ENCODE measurements around the gene RELB. TPM values are rescaled to one million over a fixed set of nuclear protein-coding genes. Genes with fewer than 3 reads are reported as not detected.

The RELB gene
- total and polyA plus RNA-seq, 12 donors, result 2.0 to 39.1 (median 12.0) TPM

DNA sequence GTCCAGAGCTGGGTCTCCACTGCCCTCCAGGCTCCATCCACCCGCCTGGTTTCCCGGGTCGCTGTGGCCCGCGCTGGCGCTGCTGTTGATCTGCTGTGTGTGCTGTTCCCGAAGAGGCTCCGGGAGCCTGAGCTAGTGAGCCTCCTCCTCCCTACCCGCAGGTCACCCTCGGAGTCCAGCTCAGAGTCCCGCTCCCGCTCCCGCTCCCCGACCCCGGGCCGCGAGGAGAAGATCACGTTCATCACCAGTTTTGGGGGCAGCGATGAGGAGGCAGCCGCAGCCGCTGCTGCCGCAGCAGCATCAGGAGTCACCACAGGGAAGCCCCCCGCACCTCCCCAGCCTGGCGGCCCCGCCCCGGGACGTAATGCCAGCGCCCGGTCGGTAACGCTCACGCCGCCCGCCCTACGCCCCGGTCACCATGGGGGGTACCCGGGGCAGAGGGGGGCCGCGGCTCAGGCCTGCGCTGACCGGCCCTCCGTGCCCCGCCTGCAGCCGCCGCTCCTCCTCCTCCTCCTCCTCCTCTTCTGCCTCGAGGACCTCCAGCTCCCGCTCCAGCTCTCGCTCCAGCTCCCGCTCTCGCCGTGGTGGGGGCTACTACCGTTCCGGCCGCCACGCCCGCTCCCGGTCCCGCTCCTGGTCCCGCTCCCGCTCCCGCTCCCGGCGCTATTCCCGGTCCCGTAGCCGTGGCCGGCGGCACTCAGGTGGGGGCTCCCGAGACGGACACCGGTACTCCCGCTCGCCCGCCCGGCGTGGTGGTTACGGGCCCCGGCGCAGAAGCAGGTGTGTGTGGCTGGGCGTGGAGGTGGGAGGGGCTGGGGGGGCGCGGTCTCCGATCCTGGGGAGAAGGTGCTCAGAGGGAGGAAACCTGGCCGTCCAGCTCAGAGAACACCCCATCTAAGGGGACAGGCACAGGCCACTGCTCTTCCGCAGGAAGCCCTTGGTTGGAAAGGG lies 62.9 kb downstream of the RELB start:
- H3K4me1 ChIP-seq (replicated peaks in 1 of 2), result no peaks in the 10 kb centered on the region
- H3K27ac ChIP-seq, result no peak overlapping the region
- no peaks in the 10 kb centered on the region for H3K27me3 ChIP-seq
- H3K36me3 ChIP-seq (replicated peaks in 1 of 2), result peaks cover 0 to 91% of the 10 kb centered on the region in 2 donors
- no peak overlapping the region for H3K4me3 ChIP-seq
- DNase-seq, result no peak
- no peaks in the 10 kb centered on the region for H3K9me3 ChIP-seq (replicated peaks in 1 of 3)
- intact Hi-C loops (cut with DNase I), result loop anchor here in 1 of 2 donors (5.0 to 10.0 kb wide), 2 partner anchors 78 to 159 kb away; partner anchors contain the start of gene APOE
- TF ChIP-seq, protein P1, sequence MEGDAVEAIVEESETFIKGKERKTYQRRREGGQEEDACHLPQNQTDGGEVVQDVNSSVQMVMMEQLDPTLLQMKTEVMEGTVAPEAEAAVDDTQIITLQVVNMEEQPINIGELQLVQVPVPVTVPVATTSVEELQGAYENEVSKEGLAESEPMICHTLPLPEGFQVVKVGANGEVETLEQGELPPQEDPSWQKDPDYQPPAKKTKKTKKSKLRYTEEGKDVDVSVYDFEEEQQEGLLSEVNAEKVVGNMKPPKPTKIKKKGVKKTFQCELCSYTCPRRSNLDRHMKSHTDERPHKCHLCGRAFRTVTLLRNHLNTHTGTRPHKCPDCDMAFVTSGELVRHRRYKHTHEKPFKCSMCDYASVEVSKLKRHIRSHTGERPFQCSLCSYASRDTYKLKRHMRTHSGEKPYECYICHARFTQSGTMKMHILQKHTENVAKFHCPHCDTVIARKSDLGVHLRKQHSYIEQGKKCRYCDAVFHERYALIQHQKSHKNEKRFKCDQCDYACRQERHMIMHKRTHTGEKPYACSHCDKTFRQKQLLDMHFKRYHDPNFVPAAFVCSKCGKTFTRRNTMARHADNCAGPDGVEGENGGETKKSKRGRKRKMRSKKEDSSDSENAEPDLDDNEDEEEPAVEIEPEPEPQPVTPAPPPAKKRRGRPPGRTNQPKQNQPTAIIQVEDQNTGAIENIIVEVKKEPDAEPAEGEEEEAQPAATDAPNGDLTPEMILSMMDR (IDR thresholded peaks at IDR 0.05), result no peak
- no peak for TF ChIP-seq POLR2A (IDR thresholded peaks at IDR 0.05)
- 93 to 95% (median 95%) methylated on average over 54 to 85 of the region's 85 CpGs for WGBS, 4 donors

DNA sequence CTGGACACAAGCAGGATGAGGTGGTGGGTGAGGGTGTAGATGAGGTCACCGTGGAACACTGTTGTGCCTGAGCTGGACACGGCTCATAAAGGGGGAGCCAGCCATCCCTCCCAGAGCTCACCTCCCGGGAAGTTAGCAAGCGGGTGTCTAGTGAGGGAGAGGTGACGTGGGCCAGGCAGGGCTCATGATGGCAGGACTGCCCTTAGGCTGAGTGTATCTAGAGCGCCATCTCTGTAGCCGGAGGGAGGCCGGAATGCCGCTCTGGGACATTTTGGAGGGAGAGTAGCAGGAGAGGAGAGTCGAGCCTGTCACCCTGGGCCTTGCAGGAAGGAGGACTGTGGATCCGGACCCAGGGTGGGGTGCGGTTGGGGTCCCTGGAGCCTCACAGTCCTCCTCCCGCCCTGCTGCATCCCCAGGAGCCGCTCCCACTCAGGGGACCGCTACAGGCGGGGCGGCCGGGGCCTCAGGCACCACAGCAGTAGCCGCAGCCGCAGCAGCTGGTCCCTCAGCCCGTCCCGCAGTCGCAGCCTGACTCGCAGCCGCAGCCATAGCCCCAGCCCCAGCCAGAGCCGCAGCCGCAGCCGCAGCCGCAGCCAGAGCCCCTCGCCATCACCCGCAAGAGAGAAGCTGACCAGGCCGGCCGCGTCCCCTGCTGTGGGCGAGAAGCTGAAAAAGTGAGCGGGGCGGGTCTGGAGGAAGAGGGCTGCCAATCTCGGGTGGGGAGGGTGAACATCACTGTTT lies 65.8 kb downstream of the RELB start:
- Histone ChIP-seq H3K9me3 (replicated peaks in 1 of 3) (no peaks in the 10 kb centered on the region), H3K4me1 (replicated peaks in 1 of 2) (no peaks in the 10 kb centered on the region), H3K27me3 (no peaks in the 10 kb centered on the region), H3K27ac (no peak overlapping the region), H3K4me3 (no peak overlapping the region), H3K36me3 (replicated peaks in 1 of 2) (peaks cover 0 to 90% of the 10 kb centered on the region in 2 donors)
- DNase-seq, result no peak
- WGBS, 4 donors, result 92 to 96% (median 95%) methylated on average over 33 to 38 of the region's 38 CpGs
- intact Hi-C loops (cut with DNase I), result loop anchor here (5.0 to 10.0 kb wide), 2 partner anchors 162 to 165 kb away; partner anchors contain the start of gene APOE (in 1 of the 2)
- TF ChIP-seq POLR2A (IDR thresholded peaks at IDR 0.05), result no peak
- TF ChIP-seq, protein P1 (IDR thresholded peaks at IDR 0.05), result no peak

DNA sequence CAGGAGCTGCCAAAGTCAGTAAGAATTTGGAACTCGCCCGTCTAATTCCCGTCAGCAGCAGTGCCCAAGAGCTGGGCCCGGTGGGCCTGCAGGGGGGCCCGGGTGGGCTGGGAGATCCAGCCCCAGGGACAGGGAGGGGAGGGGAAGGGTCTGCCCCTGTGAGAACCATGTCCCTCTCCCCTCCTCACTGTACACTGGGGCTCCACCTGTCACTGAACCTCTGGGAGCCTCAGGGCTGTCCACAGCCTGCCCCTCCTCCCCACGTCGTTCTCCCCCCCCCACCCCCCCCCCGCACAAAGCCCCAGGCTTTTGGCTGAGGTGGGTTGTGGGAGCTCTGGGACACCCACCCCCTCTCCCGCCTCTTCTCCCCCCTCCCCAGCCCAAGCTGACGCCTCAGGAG lies 66.8 kb downstream of the RELB start:
- Histone ChIP-seq H3K27me3 (no peaks in the 10 kb centered on the region), H3K9me3 (replicated peaks in 1 of 3) (no peaks in the 10 kb centered on the region), H3K4me1 (replicated peaks in 1 of 2) (no peaks in the 10 kb centered on the region), H3K4me3 (no peak overlapping the region), H3K27ac (no peak overlapping the region), H3K36me3 (replicated peaks in 1 of 2) (peaks cover 0 to 80% of the 10 kb centered on the region in 2 donors)
- 70 to 100% (median 76%) methylated on average over 3 to 10 of the region's 10 CpGs for WGBS, 4 donors
- TF ChIP-seq, protein P1 (IDR thresholded peaks at IDR 0.05), result no peak
- TF ChIP-seq POLR2A (IDR thresholded peaks at IDR 0.05), result no peak
- intact Hi-C loops (cut with DNase I), result loop anchor here (5.0 to 10.0 kb wide), 2 partner anchors 163 to 166 kb away; partner anchors contain the start of gene APOE (in 1 of the 2)
- DNase-seq, result no peak

DNA sequence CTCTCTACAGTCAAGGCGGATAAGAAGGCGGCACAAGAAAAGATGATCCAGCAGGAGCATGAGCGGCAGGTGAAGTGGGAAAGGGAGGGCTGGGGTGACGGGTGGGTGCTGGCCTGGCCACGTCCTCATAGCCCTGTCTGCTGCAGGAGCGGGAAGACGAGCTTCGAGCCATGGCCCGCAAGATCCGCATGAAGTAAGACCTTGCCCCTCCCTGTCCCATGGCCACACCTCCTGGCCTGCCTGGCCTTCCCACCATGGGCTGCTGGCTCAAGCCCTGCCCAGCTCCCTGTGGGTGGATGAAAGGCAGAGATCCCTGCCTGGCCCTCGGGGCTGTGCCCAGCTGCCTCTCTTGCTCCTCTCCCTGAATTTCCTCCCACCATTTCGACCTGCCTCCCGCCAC lies 67.8 kb downstream of the RELB start:
- Histone ChIP-seq H3K4me3 (no peak overlapping the region), H3K27me3 (no peaks in the 10 kb centered on the region), H3K9me3 (replicated peaks in 1 of 3) (no peaks in the 10 kb centered on the region), H3K27ac (no peak overlapping the region), H3K4me1 (replicated peaks in 1 of 2) (no peaks in the 10 kb centered on the region), H3K36me3 (replicated peaks in 1 of 2) (peaks cover 0 to 72% of the 10 kb centered on the region in 2 donors)
- intact Hi-C loops (cut with DNase I), result loop anchor here (5.0 to 10.0 kb wide), 2 partner anchors 164 to 167 kb away; partner anchors contain the start of gene APOE (in 1 of the 2)
- DNase-seq, result peak; percentile 52 to 84 (median 73)
- 56 to 73% (median 64%) methylated on average over 7 to 13 of the region's 13 CpGs for WGBS, 4 donors
- TF ChIP-seq, protein P1 (IDR thresholded peaks at IDR 0.05), result no peak
- TF ChIP-seq POLR2A (IDR thresholded peaks at IDR 0.05), result no peak

Data from adrenal gland (tissue), 12 donors.